Measurements from ENCODE around the gene HEXA. TPM values are rescaled to one million over a fixed set of nuclear protein-coding genes. Genes with fewer than 3 reads are reported as not detected.

The HEXA gene
- total RNA-seq, 5 donors from 2014 or later (not counting 1 experiment from before 2014, with no cell fraction given): 78.2 to 101 (median 88.4) TPM

DNA sequence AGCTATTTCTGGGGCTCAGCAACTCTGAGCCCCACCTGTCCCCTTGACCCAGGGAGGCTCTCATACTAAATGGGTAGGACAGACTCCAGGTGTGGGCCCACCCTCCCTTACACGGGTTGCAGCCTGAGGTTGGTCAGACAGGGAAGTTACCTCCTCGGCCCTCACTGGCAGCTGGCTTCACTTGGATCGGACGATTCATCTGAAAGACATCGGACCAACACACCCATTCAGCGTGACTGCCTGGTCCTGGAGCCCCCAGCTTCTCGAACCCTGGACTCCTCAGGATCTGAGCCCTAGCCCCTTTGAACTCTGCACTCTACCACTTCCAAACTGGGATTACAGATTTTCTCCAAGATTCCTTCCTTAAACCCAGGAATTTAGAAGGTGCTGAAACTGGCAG lies 71.2 kb downstream of the HEXA start:
- POLR2A ChIA-PET: no interaction called here
- H3K27ac ChIP-seq (ENCODE audit: low read length): no peak overlapping the region
- Mint-ChIP-seq H3K36me3 (peaks cover 6% of the 10 kb centered on the region), H3K4me3 (no peak overlapping the region), H3K27me3 (no peaks in the 10 kb centered on the region), H3K9me3 (no peaks in the 10 kb centered on the region), H3K4me1 (peaks cover 4 to 8% (median 7%) of the 10 kb centered on the region in 3 donors), H3K27ac (no peak overlapping the region)
- no peaks in the 10 kb centered on the region for H3K9me3 ChIP-seq
- ATAC-seq (replicated peaks in 1 of 4): no peak
- no peak for DNase-seq
- WGBS (ENCODE audit: insufficient coverage): 94% methylated on average over 7 of the region's 7 CpGs
- CTCF ChIA-PET: interaction anchor here in 1 of 2 donors (0.6 kb wide), 1 partner anchor 65 kb away, joined by 4 read pairs; no protein-coding TSS in a partner anchor
- no peak overlapping the region for H3K4me3 ChIP-seq (ENCODE audit: control insufficient read depth in 1 of 2, extremely low read depth in 1 of 2, low read length in 1 of 2)
- no peaks in the 10 kb centered on the region for H3K36me3 ChIP-seq (ENCODE audit: control insufficient read depth in 2 of 2, extremely low read depth in 1 of 2, insufficient read depth in 1 of 2, low read length in 1 of 2)
- peaks cover 0 to 10% of the 10 kb centered on the region in 2 experiments for H3K4me1 ChIP-seq (ENCODE audit: control insufficient read depth in 1 of 2, extremely low read depth in 1 of 2, insufficient read depth in 2 of 2, low read length in 2 of 2)
- peaks cover 0 to 3% of the 10 kb centered on the region in 2 experiments for H3K27me3 ChIP-seq (replicated peaks in 1 of 2; ENCODE audit: control insufficient read depth in 2 of 2, extremely low read depth in 1 of 2, insufficient read depth in 2 of 2, low read length in 1 of 2)

DNA sequence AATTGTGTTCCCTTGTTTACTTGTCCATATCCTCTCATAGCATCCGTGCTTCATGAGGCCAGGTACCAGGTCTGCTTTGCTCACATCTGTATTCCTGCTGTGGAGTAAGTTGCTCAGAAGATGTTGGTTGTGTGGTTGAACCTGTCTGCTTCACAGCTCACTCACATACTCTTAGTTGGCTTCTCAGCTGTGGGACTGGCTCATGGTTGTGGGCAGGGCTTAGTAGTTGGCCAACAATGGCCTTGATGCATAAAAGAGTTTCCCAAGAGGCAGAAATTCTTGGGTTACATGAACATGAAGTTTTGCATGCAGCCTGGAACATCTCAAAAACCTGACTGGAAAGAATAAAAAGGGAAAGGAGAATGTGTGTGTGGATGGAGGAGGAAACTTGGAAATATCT lies 72.9 kb downstream of the HEXA start:
- no peak overlapping the region for H3K27ac ChIP-seq (ENCODE audit: low read length)
- Mint-ChIP-seq H3K4me1 (peaks cover 4 to 8% (median 7%) of the 10 kb centered on the region in 3 donors), H3K4me3 (no peak overlapping the region), H3K27ac (peak overlapping the region in 1 of 2 donors; percentile 29), H3K36me3 (peaks cover 6% of the 10 kb centered on the region), H3K27me3 (no peaks in the 10 kb centered on the region), H3K9me3 (no peaks in the 10 kb centered on the region)
- no peak for DNase-seq
- CTCF ChIA-PET: no interaction called here
- no peaks in the 10 kb centered on the region for H3K36me3 ChIP-seq (ENCODE audit: control insufficient read depth in 2 of 2, extremely low read depth in 1 of 2, insufficient read depth in 1 of 2, low read length in 1 of 2)
- POLR2A ChIA-PET: no interaction called here
- no peak overlapping the region for H3K4me3 ChIP-seq (ENCODE audit: control insufficient read depth in 1 of 2, extremely low read depth in 1 of 2, low read length in 1 of 2)
- WGBS (ENCODE audit: insufficient coverage): no CpG with 5 or more reads among the region's 1 CpG
- ATAC-seq (replicated peaks in 1 of 4): no peak
- H3K9me3 ChIP-seq: no peaks in the 10 kb centered on the region
- peaks cover 0 to 3% of the 10 kb centered on the region in 2 experiments for H3K27me3 ChIP-seq (replicated peaks in 1 of 2; ENCODE audit: control insufficient read depth in 2 of 2, extremely low read depth in 1 of 2, insufficient read depth in 2 of 2, low read length in 1 of 2)
- peaks cover 0 to 10% of the 10 kb centered on the region in 2 experiments for H3K4me1 ChIP-seq (ENCODE audit: control insufficient read depth in 1 of 2, extremely low read depth in 1 of 2, insufficient read depth in 2 of 2, low read length in 2 of 2)

Other genes starting within 250 kb of the HEXA start
- gene GRAMD2A, start 178.2 kb downstream of the HEXA start, total RNA-seq: not detected
- 100 to 1,000 TPM; 293 to 412 (median 370) TPM for gene PKM, start 144.8 kb downstream of the HEXA start, total RNA-seq
- gene PARP6, start 103.5 kb downstream of the HEXA start, total RNA-seq: 100 to 1,000 TPM in 3 of 5 donors, 10 to 100 TPM in 2; 94.4 to 132 (median 101) TPM
- 1 to 10 TPM; 1.8 to 5.6 (median 3.0) TPM for gene CELF6, start 55.9 kb downstream of the HEXA start, total RNA-seq
- not detected for gene TMEM202, start 22.3 kb upstream of the HEXA start, total RNA-seq
- 100 to 1,000 TPM; 163 to 207 (median 178) TPM for gene ARIH1, start 98.3 kb upstream of the HEXA start, total RNA-seq